Neural cell (in vitro differentiated cells): ENCODE results near the gene GFI1. TPM values are rescaled to one million over a fixed set of nuclear protein-coding genes. Genes with fewer than 3 reads are reported as not detected.

Source experiments
- H2AFZ ChIP-seq: fragments of 200-600, 300-800 bp; sonication (generic), shearing (Covaris generic); 2 replicates; pipeline ENCODE4 v1.6.0; 2014; ENCODE audit warnings: low read depth, mild to moderate bottlenecking, antibody characterized with exemption, low read length, moderate library complexity
- H3F3A ChIP-seq: fragments of 200-600 bp; shearing (Covaris generic); 2 replicates; pipeline ENCODE4 v1.6.1; 2016; ENCODE audit warnings: mild to moderate bottlenecking, moderate library complexity, mixed read lengths, antibody characterized with exemption, low read length; ENCODE audit not compliant: insufficient read depth, poor library complexity, severe bottlenecking
- H3K27ac ChIP-seq: fragments of 200-600, 300-800 bp; sonication (generic), shearing (Covaris generic); 2 replicates; pipeline ENCODE4 v1.5.1; 2014; ENCODE audit warnings: mild to moderate bottlenecking, low read length, moderate library complexity
- H3K27me3 ChIP-seq: fragments of 300-800, 200-600 bp; sonication (generic), shearing (Covaris generic); 2 replicates; pipeline ENCODE4 v1.6.0; 2014; ENCODE audit warnings: mild to moderate bottlenecking, low read depth, low read length, moderate library complexity; ENCODE audit not compliant: insufficient read depth
- H3K36me3 ChIP-seq: fragments of 300-800, 200-600 bp; sonication (generic), shearing (Covaris generic); 2 replicates; pipeline ENCODE4 v1.5.1; 2014; ENCODE audit warnings: mild to moderate bottlenecking, antibody characterized with exemption, low read length, moderate library complexity; ENCODE audit not compliant: insufficient read depth
- H3K4me2 ChIP-seq: fragments of 300-800, 200-600 bp; sonication (generic), shearing (Covaris generic); 2 replicates; pipeline ENCODE4 v1.6.0; 2014; ENCODE audit warnings: mild to moderate bottlenecking, low read length
- H3K4me3 ChIP-seq: fragments of 300-800, 200-600 bp; sonication (generic), shearing (Covaris generic); 2 replicates; pipeline ENCODE4 v1.5.1; 2014; ENCODE audit warnings: mild to moderate bottlenecking, low read length, moderate library complexity
- H3K79me2 ChIP-seq: fragments of 200-600 bp; shearing (Covaris generic); replicated peaks from 2 replicates; pipeline ENCODE4 v1.6.0; 2014; ENCODE audit warnings: mild to moderate bottlenecking, low read length, moderate library complexity; ENCODE audit not compliant: insufficient read depth
- H3K9ac ChIP-seq: fragments of 300-800, 200-600 bp; sonication (generic), shearing (Covaris generic); 2 replicates; pipeline ENCODE4 v1.6.1; 2016; ENCODE audit warnings: mild to moderate bottlenecking, low read length, mixed read lengths
- H3K9me2 ChIP-seq: fragments of 200-600 bp; shearing (Covaris generic); 2 replicates; pipeline ENCODE4 v1.6.1; 2016; ENCODE audit warnings: mild to moderate bottlenecking, low read length, mixed read lengths; ENCODE audit not compliant: insufficient read depth
- H3K9me3 ChIP-seq: fragments of 200-600, 300-800 bp; sonication (generic), shearing (Covaris generic); 2 replicates; pipeline ENCODE4 v1.6.1; 2016; ENCODE audit warnings: mild to moderate bottlenecking, mixed run types, low read length, moderate library complexity, mixed read lengths
- H4K20me1 ChIP-seq: fragments of 200-600 bp; shearing (Covaris generic); 2 replicates; pipeline ENCODE4 v1.6.1; 2016; ENCODE audit warnings: mild to moderate bottlenecking, mixed run types; ENCODE audit not compliant: insufficient read depth
- EP300 ChIP-seq: fragments of 450-650 bp; conservative IDR thresholded peaks from 2 replicates; pipeline ENCODE4 v1.6.1; 2014; ENCODE audit warnings: antibody characterized with exemption, mild to moderate bottlenecking, moderate library complexity; ENCODE audit not compliant: poor library complexity, severe bottlenecking
- EZH2 ChIP-seq: fragments of 200-600, 300-800 bp; shearing (Covaris generic), sonication (generic); IDR thresholded peaks from 2 replicates; pipeline ENCODE4 v1.6.1; 2014; ENCODE audit warnings: antibody characterized with exemption, low read length, borderline replicate concordance, mild to moderate bottlenecking; ENCODE audit not compliant: insufficient read depth, poor library complexity, severe bottlenecking
- MXI1 ChIP-seq: fragments of 450-650 bp; conservative IDR thresholded peaks from 2 replicates; pipeline ENCODE4 v1.6.1; 2014; ENCODE audit warnings: antibody characterized with exemption, mild to moderate bottlenecking; ENCODE audit not compliant: poor library complexity, severe bottlenecking
- POLR2AphosphoS5 ChIP-seq: IDR thresholded peaks from 2 replicates; pipeline ENCODE4 v1.6.1; 2012
- RAD21 ChIP-seq: fragments of 450-650 bp; conservative IDR thresholded peaks from 2 replicates; pipeline ENCODE4 v1.6.1; 2014; ENCODE audit warnings: antibody characterized with exemption, mild to moderate bottlenecking, moderate library complexity
- SMC3 ChIP-seq: fragments of 450-650 bp; conservative IDR thresholded peaks from 2 replicates; pipeline ENCODE4 v1.6.1; 2014; ENCODE audit warnings: antibody characterized with exemption, mild to moderate bottlenecking, moderate library complexity; ENCODE audit not compliant: poor library complexity
- TAF1 ChIP-seq: IDR thresholded peaks from 2 replicates; pipeline ENCODE4 v1.6.1; 2012; ENCODE audit warnings: low read depth
- polyA plus RNA-seq: library from polyadenylated mRNA; depleted of rRNA; stranded (reverse); fragments of >200 nt; gene quantifications from 2 replicates; pipeline ENCODE4 v1.2.3, GENCODE V29; 2014
- TF ChIP-seq, protein P1 (sequence below): IDR thresholded peaks from 2 replicates; pipeline ENCODE4 v1.6.1; 2012; ENCODE audit warnings: borderline replicate concordance
- TF ChIP-seq, protein P2 (sequence below): fragments of 450-650 bp; IDR thresholded peaks from 2 replicates; pipeline ENCODE4 v1.5.1; 2014; ENCODE audit warnings: antibody characterized with exemption, mild to moderate bottlenecking, moderate library complexity; ENCODE audit not compliant: poor library complexity, severe bottlenecking

The GFI1 gene
- polyA plus RNA-seq, 1 donor from 2014 or later = not detected

- Histone ChIP-seq H4K20me1 (no peaks in the 10 kb centered on the region), H3K4me3 (no peak overlapping the region), H2AFZ (no peak overlapping the region), H3K79me2 (no peaks in the 10 kb centered on the region), H3K9ac (no peak overlapping the region), H3K9me3 (no peaks in the 10 kb centered on the region), H3F3A (no peaks in the 10 kb centered on the region), H3K27me3 (no peaks in the 10 kb centered on the region), H3K27ac (no peak overlapping the region), H3K4me2 (no peak overlapping the region), H3K36me3 (no peaks in the 10 kb centered on the region), H3K9me2 (no peaks in the 10 kb centered on the region)
- TF ChIP-seq EZH2 (no peak), POLR2AphosphoS5 (no peak), EP300 (no peak), RAD21 (no peak), MXI1 (no peak)
These were observed 40.9 kb downstream of the GFI1 start for GRCh38 chr1:92445865-92446264.

- H2AFZ ChIP-seq = no peak overlapping the region
- no peak overlapping the region for H3K9ac ChIP-seq
- H3K4me3 ChIP-seq = no peak overlapping the region
- no peak overlapping the region for H3K27ac ChIP-seq
- H3F3A ChIP-seq = no peaks in the 10 kb centered on the region
- H3K9me3 ChIP-seq = no peaks in the 10 kb centered on the region
- no peaks in the 10 kb centered on the region for H3K36me3 ChIP-seq
- no peaks in the 10 kb centered on the region for H4K20me1 ChIP-seq
- no peak overlapping the region for H3K4me2 ChIP-seq
- H3K27me3 ChIP-seq = no peaks in the 10 kb centered on the region
- no peaks in the 10 kb centered on the region for H3K79me2 ChIP-seq
- no peak for TF ChIP-seq EP300
- TF ChIP-seq, protein P1, sequence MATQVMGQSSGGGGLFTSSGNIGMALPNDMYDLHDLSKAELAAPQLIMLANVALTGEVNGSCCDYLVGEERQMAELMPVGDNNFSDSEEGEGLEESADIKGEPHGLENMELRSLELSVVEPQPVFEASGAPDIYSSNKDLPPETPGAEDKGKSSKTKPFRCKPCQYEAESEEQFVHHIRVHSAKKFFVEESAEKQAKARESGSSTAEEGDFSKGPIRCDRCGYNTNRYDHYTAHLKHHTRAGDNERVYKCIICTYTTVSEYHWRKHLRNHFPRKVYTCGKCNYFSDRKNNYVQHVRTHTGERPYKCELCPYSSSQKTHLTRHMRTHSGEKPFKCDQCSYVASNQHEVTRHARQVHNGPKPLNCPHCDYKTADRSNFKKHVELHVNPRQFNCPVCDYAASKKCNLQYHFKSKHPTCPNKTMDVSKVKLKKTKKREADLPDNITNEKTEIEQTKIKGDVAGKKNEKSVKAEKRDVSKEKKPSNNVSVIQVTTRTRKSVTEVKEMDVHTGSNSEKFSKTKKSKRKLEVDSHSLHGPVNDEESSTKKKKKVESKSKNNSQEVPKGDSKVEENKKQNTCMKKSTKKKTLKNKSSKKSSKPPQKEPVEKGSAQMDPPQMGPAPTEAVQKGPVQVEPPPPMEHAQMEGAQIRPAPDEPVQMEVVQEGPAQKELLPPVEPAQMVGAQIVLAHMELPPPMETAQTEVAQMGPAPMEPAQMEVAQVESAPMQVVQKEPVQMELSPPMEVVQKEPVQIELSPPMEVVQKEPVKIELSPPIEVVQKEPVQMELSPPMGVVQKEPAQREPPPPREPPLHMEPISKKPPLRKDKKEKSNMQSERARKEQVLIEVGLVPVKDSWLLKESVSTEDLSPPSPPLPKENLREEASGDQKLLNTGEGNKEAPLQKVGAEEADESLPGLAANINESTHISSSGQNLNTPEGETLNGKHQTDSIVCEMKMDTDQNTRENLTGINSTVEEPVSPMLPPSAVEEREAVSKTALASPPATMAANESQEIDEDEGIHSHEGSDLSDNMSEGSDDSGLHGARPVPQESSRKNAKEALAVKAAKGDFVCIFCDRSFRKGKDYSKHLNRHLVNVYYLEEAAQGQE = no peak
- TF ChIP-seq SMC3 = no peak
- no peak for TF ChIP-seq TAF1
- TF ChIP-seq, protein P2, sequence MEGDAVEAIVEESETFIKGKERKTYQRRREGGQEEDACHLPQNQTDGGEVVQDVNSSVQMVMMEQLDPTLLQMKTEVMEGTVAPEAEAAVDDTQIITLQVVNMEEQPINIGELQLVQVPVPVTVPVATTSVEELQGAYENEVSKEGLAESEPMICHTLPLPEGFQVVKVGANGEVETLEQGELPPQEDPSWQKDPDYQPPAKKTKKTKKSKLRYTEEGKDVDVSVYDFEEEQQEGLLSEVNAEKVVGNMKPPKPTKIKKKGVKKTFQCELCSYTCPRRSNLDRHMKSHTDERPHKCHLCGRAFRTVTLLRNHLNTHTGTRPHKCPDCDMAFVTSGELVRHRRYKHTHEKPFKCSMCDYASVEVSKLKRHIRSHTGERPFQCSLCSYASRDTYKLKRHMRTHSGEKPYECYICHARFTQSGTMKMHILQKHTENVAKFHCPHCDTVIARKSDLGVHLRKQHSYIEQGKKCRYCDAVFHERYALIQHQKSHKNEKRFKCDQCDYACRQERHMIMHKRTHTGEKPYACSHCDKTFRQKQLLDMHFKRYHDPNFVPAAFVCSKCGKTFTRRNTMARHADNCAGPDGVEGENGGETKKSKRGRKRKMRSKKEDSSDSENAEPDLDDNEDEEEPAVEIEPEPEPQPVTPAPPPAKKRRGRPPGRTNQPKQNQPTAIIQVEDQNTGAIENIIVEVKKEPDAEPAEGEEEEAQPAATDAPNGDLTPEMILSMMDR = no peak
- TF ChIP-seq POLR2AphosphoS5 = no peak
- no peak for TF ChIP-seq RAD21
- no peak for TF ChIP-seq MXI1
- no peaks in the 10 kb centered on the region for H3K9me2 ChIP-seq
These were observed 42.4 kb downstream of the GFI1 start for GRCh38 chr1:92444351-92444750.

- Histone ChIP-seq H2AFZ (no peak overlapping the region), H3K79me2 (no peaks in the 10 kb centered on the region), H3K4me2 (no peak overlapping the region), H3K27me3 (no peaks in the 10 kb centered on the region), H3K4me3 (no peak overlapping the region), H3F3A (no peaks in the 10 kb centered on the region), H3K36me3 (no peaks in the 10 kb centered on the region), H3K9me3 (no peaks in the 10 kb centered on the region), H3K9me2 (no peaks in the 10 kb centered on the region), H3K27ac (no peak overlapping the region), H4K20me1 (no peaks in the 10 kb centered on the region), H3K9ac (no peak overlapping the region)
- TF ChIP-seq, protein P1 = no peak
- TF ChIP-seq MXI1 = no peak
- no peak for TF ChIP-seq RAD21
- TF ChIP-seq, protein P2 = no peak
- TF ChIP-seq POLR2AphosphoS5 = no peak
These were observed 42.8 kb downstream of the GFI1 start for GRCh38 chr1:92443893-92444292.
